PC-3 (cell line): ENCODE data around the gene HERC6. TPM values are rescaled to one million over a fixed set of nuclear protein-coding genes. Genes with fewer than 3 reads are reported as not detected.

Source experiments
- ATAC-seq: fragments of 200-7000 bp; cut with Tn5 transposase; 2 replicates; pipeline ENCODE4 v1.9.1; 2020; ENCODE audit warnings: mild to moderate bottlenecking, moderate library complexity
- BruUV-seq: library from RNA; stranded (reverse); fragments of 400-500 nt; replicated peaks from 2 replicates; lab custom pipeline; 2021; lab: Mats Ljungman, UMichigan
- CTCF ChIA-PET: fragments of 300-600 bp; sonication (Branson Sonifier 250); formaldehyde crosslinking; loops from one replicate; lab custom pipeline; 2022; ENCODE audit warnings: antibody characterized with exemption; lab: Charles Lee
- POLR2A ChIA-PET: fragments of 300-600 bp; sonication (Branson Sonifier 250); formaldehyde crosslinking; loops from one replicate; lab custom pipeline; 2022; ENCODE audit warnings: antibody characterized with exemption; ENCODE audit not compliant: unreplicated experiment; lab: Charles Lee
- DNase-seq: peaks from one replicate; pipeline ENCODE4 v3.0.0-alpha.2; 2015
- H2AFZ ChIP-seq: fragments of 300-600 bp; sonication (generic); 2 replicates; pipeline ENCODE4 v1.6.0; 2016; ENCODE audit warnings: antibody characterized with exemption, low read length
- H3F3A ChIP-seq: fragments of 300-600 bp; sonication (generic); one replicate; pipeline ENCODE4 v1.6.0; 2017; ENCODE audit warnings: antibody characterized with exemption, low read length, control low read depth, mild to moderate bottlenecking; ENCODE audit not compliant: unreplicated experiment
- H3K27ac ChIP-seq: fragments of 300-600 bp; sonication (generic); 2 replicates; pipeline ENCODE4 v1.5.1; 2016; ENCODE audit warnings: mild to moderate bottlenecking, low read length
- H3K27me3 ChIP-seq: fragments of 300-600 bp; sonication (generic); 2 replicates; pipeline ENCODE4 v1.6.1; 2016; ENCODE audit warnings: low read length, mixed read lengths
- H3K36me3 ChIP-seq: fragments of 300-600 bp; sonication (generic); 2 replicates; pipeline ENCODE4 v1.6.1; 2016; ENCODE audit warnings: low read depth, mixed run types, low read length, mixed read lengths
- H3K4me1 ChIP-seq: fragments of 300-600 bp; sonication (generic); 2 replicates; pipeline ENCODE4 v1.5.1; 2016; ENCODE audit warnings: low read length; ENCODE audit not compliant: insufficient read depth
- H3K4me2 ChIP-seq: fragments of 300-600 bp; sonication (generic); 2 replicates; pipeline ENCODE4 v1.6.0; 2016; ENCODE audit warnings: low read length
- H3K4me3 ChIP-seq: fragments of 300-600 bp; sonication (generic); 2 replicates; pipeline ENCODE4 v1.5.1; 2016; ENCODE audit warnings: mild to moderate bottlenecking, low read length, mixed read lengths
- H3K79me2 ChIP-seq: fragments of 300-600 bp; sonication (generic); 2 replicates; pipeline ENCODE4 v1.6.1; 2017; ENCODE audit warnings: low read length, mixed read lengths
- H3K9ac ChIP-seq: fragments of 300-600 bp; sonication (generic); 2 replicates; pipeline ENCODE4 v1.6.0; 2016; ENCODE audit warnings: mild to moderate bottlenecking, low read length
- H3K9me2 ChIP-seq: fragments of 300-600 bp; sonication (generic); replicated peaks from 2 replicates; pipeline ENCODE4 v1.6.1; 2016; ENCODE audit warnings: mixed run types, low read length, mixed read lengths
- H3K9me3 ChIP-seq: fragments of 300-600 bp; sonication (generic); 2 replicates; pipeline ENCODE4 v1.6.1; 2016; ENCODE audit warnings: low read length, mixed read lengths
- H4K20me1 ChIP-seq: fragments of 300-600 bp; sonication (generic); 2 replicates; pipeline ENCODE4 v1.6.1; 2016; ENCODE audit warnings: low read length, mixed read lengths
- EZH2 ChIP-seq: fragments of 300-600 bp; sonication (generic); IDR thresholded peaks from one replicate; pipeline ENCODE4 v1.6.1; 2017; ENCODE audit warnings: antibody characterized with exemption, mild to moderate bottlenecking, low read length; ENCODE audit not compliant: unreplicated experiment
- EZH2phosphoT487 ChIP-seq: fragments of 300-600 bp; sonication (generic); IDR thresholded peaks from 2 replicates; pipeline ENCODE4 v1.6.1; 2018; ENCODE audit warnings: mild to moderate bottlenecking, antibody characterized with exemption, low read length, borderline replicate concordance
- intact Hi-C: fragments of 100-400 bp; cut with micrococcal nuclease; formaldehyde crosslinking; loops from 2 replicates; pipeline ENCODE4 v1.9.0; 2023
- total RNA-seq: library from RNA; depleted of rRNA; stranded (reverse); fragments of >200 nt; gene quantifications from 2 replicates; pipeline ENCODE4 v1.2.3, GENCODE V29; 2014; rRNA removed
- TF ChIP-seq, protein P1 (sequence below): fragments of 300-600 bp; sonication (generic); conservative IDR thresholded peaks from 2 replicates; pipeline ENCODE4 v1.5.1; 2017; ENCODE audit warnings: antibody characterized with exemption, low read depth, mild to moderate bottlenecking, low read length

HERC6 gene
- total RNA-seq, 1 experiment from 2014 or later, result 4.8 TPM

- Histone ChIP-seq H3K9me3 (no peaks in the 10 kb centered on the region), H4K20me1 (no peaks in the 10 kb centered on the region), H3K36me3 (no peaks in the 10 kb centered on the region), H3F3A (no peaks in the 10 kb centered on the region), H3K27ac (no peak overlapping the region), H3K4me2 (no peak overlapping the region), H3K9ac (no peak overlapping the region), H3K79me2 (no peaks in the 10 kb centered on the region), H2AFZ (no peak overlapping the region), H3K4me1 (no peaks in the 10 kb centered on the region), H3K9me2 (no peaks in the 10 kb centered on the region), H3K4me3 (no peak overlapping the region), H3K27me3 (no peaks in the 10 kb centered on the region)
- intact Hi-C loops, result no loop called here
- TF ChIP-seq EZH2phosphoT487 (no peak), EZH2 (no peak)
- TF ChIP-seq, protein P1, sequence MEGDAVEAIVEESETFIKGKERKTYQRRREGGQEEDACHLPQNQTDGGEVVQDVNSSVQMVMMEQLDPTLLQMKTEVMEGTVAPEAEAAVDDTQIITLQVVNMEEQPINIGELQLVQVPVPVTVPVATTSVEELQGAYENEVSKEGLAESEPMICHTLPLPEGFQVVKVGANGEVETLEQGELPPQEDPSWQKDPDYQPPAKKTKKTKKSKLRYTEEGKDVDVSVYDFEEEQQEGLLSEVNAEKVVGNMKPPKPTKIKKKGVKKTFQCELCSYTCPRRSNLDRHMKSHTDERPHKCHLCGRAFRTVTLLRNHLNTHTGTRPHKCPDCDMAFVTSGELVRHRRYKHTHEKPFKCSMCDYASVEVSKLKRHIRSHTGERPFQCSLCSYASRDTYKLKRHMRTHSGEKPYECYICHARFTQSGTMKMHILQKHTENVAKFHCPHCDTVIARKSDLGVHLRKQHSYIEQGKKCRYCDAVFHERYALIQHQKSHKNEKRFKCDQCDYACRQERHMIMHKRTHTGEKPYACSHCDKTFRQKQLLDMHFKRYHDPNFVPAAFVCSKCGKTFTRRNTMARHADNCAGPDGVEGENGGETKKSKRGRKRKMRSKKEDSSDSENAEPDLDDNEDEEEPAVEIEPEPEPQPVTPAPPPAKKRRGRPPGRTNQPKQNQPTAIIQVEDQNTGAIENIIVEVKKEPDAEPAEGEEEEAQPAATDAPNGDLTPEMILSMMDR, result no peak
- no TSS peak for BruUV-seq
- ATAC-seq, result no peak
- no peak for DNase-seq
- ChIA-PET CTCF (no interaction called here), POLR2A (no interaction called here)
Measured at GRCh38 chr4:88489100-88489761, 110.6 kb downstream of the HERC6 start.

Other genes starting within 250 kb of the HERC6 start
- not detected in 2 replicates for gene ABCG2, start 220.2 kb upstream of the HERC6 start, total RNA-seq
- gene PPM1K, start 94.3 kb upstream of the HERC6 start, total RNA-seq, result 3.0 and 5.7 TPM in 2 replicates
- gene HERC5, start 78.3 kb downstream of the HERC6 start, total RNA-seq, result 2.6 and 3.2 TPM in 2 replicates
- 143 and 159 TPM in 2 replicates for gene PYURF, start 144.9 kb downstream of the HERC6 start, total RNA-seq
- 5.2 and 5.4 TPM in 2 replicates for gene HERC3, start 213.6 kb downstream of the HERC6 start, total RNA-seq